Muscle of arm (tissue), 12 donors: ENCODE measurements around the gene MACROD2. TPM values are rescaled to one million over a fixed set of nuclear protein-coding genes. Genes with fewer than 3 reads are reported as not detected.

Experiments used
- DNase-seq: peaks from one replicate; pipeline ENCODE4 v3.0.0-alpha.2; 2013
- polyA plus RNA-seq, 12 donors: library from polyadenylated mRNA; unstranded; fragments of 120-200 nt; gene quantifications; one replicate each; pipeline ENCODE4 v1.2.1, GENCODE V29; 2013; ENCODE audit not compliant: insufficient read length in 12 of 12

The MACROD2 gene
- polyA plus RNA-seq, 12 donors, result 2.7 to 19.1 (median 4.0) TPM; not detected in 1

DNA sequence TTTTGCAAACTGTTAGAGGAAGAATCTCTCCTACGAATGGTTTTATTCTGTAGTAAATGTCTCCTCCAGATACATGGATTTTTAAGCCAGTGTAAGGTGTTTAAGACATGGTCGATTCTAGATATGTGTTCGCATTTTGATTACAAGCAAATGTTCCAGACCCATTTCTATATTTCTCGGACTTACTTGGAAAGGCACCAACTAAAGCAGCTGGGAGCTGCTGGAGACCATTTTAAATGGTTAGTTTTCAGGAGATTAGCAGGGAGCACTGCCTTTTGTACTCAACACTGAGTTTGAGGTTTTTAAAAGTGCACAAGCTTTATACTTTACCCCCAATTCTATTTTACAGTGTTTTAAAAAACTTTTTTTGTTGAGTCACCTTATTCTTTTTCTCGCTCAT, 1720.9 kb downstream of the MACROD2 start:
- DNase-seq, result peak; percentile 34

DNA sequence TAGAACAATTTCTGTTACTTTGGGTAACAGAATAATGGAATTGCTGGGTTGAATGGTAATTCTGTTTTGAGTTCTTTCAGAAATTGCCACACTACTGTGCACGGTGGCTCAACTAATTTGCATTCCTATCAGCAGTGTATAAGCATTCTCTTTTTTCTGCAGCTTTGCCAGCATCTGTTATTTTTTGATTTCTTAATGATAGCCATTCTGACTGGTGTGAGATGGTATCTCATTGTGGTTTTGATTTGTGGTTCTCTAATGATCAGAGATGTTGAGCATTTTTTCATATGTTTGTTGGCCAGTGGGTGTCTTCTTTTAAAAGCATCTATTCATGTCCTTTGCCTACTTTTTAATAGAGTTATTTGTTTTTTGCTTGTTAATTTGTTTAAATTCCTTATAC, 1731.1 kb downstream of the MACROD2 start:
- no peak for DNase-seq

DNA sequence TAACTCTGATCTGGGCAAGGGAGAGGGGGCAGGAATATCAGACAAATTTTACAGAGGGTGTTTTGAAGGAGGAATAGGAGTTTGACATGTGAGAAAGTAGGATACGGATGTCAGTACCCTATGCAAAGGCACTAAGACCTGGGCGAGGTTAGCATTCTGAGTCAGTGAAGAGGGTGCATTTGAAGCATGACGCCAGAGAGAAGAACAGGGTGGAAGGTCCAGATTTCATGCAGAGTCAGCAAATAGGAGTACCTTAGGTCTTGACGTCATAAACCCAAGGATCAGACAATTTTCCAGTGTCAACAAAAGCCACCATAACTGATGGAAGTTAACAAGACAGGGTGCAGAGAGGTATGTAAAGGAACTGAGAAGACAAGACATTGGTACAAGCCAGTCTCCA, 1738.7 kb downstream of the MACROD2 start:
- no peak for DNase-seq

- no peak for DNase-seq
Observed at GRCh38 chr20:15739035-15739434, 1743.7 kb downstream of the MACROD2 start.

- DNase-seq, result no peak
Observed at GRCh38 chr20:15740046-15740775, 1744.9 kb downstream of the MACROD2 start.

- no peak for DNase-seq
Observed at GRCh38 chr20:15742087-15742486, 1746.8 kb downstream of the MACROD2 start.

- no peak for DNase-seq
Observed at GRCh38 chr20:15742627-15743026, 1747.3 kb downstream of the MACROD2 start.

GRCh38 chr20:15756002-15756753, 1760.9 kb downstream of the MACROD2 start:
- no peak for DNase-seq

DNA sequence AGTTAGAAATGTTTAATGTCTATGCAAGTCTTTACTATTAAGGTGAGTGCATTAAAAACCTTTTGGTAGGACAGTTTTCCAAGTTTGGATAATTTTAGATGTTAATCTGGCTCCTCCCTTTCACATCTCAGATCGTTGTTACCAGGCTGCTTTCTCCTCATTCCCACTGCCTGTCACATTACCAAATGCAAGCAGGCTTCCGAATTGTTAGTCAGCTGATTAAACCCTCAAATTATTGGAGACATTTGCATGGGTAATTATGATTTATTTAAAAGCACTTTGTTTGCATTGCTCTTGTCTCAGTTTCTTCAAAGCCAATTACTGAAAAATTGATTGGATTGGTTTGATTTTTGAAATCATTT, 1761.4 kb downstream of the MACROD2 start:
- no peak for DNase-seq

GRCh38 chr20:15759594-15759993, 1764.3 kb downstream of the MACROD2 start:
- DNase-seq, result peak; percentile 35

DNA sequence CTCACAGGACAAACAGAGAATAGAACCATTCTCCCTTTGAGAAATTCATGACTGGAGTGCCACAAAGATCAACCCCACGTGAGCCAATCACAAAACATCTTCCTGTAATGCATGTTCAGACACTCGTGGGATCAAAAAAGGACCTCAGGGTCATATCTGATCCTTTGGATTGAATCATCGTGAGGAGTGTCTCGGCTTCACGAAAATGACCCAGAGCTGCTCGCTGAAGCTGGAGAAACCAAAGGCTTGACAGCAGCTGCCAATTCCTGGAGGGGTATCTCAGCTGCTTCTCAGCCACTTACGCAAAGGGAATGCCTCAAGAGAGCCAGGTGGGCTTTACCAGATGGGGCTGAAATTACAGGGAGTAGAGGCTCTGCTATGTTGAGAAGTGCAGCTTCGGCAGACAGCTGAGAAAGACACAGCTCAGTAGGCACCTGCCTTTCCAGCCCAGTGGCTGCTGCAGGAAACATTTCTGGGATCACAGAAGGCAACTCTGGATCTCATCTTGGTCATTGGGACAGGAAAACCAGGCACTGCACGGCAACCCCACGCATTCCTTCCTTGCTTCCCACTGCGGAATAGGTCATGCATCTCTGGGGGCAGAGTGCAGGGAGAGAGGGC, 1764.8 kb downstream of the MACROD2 start:
- DNase-seq, result peak; percentile 29

- no peak for DNase-seq
Observed at GRCh38 chr20:15763366-15763765, 1768.0 kb downstream of the MACROD2 start.

- DNase-seq, result peak; percentile 9
Observed at GRCh38 chr20:15767586-15767985, 1772.3 kb downstream of the MACROD2 start.

DNA sequence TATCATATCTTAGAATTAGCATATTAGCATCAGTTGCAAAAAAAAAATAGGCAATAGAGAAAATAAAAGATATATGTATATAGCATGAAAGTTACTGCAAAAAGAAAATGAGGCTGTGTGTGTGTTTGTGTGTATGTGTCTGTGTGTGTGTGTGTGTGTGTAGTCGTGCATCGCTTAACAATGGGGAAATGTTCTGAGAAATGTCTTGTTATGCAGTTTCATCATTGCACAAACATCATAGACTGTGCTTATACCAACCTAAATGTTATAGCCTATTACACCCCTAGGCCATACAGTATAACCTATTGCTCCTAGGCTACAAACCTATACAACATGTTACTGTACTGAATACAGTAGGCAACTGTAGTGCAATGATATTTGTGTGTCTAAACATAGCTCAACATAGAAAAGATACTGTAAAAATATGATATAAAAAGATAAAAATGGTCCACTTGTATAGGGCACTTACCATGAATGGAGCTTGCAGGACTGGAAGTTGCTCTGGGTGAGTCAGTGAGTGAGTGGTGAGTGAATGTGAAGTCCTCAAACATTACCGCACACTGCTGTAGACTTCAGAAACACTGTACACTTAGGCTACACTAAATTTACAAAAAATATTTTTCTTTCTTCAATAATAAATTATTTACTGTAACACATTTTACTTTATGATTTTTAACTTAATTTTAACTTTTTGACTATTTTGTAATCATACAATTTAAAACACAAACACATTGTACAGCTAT, 1772.9 kb downstream of the MACROD2 start:
- DNase-seq, result no peak

DNA sequence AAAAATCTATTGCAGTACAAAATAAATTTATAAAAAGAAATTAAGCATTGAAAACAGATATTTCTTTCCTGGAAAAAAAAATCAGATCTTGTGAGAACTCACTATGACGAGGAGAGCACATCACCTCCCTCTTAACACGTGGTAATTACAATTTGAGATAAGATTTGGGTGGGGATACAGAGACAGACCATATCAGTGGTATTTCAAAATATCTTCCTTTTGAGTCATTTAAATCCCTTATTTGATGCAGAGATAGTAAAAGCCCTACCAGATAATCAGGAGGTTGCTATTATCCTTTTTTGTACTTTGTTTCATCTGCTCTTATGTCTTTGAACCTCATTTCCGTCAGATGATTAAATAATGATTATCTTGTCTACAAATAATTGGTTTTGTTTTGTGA, 1777.5 kb downstream of the MACROD2 start:
- DNase-seq, result no peak

- DNase-seq, result no peak
Observed at GRCh38 chr20:15774926-15775325, 1779.6 kb downstream of the MACROD2 start.

- DNase-seq, result no peak
Observed at GRCh38 chr20:15776770-15777466, 1781.6 kb downstream of the MACROD2 start.

DNA sequence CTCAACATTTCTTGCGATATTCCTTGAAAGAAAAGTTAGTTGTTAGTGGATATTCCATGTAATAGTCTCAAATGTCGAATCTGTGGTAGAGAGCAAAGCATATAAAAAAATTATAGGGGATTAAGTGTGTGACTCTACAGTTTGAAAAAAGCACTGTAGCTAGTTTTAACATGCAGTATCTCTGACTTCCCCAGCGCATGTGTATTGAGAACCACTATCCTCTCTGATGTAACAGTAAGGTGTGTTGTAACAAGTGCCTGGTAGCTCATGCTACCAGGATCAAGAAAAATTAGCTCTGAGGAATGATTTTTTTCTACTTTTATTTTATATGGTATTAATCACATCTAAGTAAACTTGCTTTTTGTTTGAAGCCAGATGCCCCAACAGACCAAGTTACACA, 1788.7 kb downstream of the MACROD2 start:
- no peak for DNase-seq

DNA sequence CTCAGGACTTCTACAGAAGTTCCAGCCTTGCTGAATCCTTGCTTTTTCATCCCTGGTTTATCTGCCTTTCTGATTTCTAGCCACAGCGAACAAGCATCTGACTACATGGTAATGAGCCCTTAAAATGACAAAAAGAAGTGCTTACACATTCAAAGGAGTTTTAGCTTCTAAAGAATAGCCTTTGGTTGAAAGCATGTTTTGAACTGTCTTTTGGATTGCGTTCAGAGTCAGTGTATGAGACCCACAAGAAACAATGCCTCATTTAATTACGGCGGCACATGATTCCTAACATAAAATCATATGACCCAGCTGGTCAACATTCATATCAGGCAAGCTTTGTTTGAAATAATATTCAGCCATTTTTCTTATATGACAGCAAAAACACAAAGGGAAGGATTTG, 1793.8 kb downstream of the MACROD2 start:
- no peak for DNase-seq

DNA sequence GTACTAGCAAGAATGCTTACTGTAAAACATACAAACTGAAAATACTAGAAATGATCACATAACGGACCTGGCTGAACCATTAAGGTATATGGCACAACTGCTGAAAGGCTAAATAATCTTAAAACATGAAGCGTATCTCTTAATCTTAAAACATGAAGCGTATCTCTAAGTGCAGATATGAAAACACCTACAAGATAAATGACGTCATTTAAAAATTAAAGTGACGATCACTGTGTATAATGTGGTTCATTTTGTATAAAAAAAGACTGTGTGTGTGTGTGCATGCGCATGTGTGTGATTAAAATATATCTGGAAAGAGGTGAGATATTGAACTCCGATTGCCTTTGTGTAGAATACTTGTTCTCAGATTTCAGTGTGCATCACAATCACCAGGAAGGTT, 1797.5 kb downstream of the MACROD2 start:
- DNase-seq, result no peak

DNA sequence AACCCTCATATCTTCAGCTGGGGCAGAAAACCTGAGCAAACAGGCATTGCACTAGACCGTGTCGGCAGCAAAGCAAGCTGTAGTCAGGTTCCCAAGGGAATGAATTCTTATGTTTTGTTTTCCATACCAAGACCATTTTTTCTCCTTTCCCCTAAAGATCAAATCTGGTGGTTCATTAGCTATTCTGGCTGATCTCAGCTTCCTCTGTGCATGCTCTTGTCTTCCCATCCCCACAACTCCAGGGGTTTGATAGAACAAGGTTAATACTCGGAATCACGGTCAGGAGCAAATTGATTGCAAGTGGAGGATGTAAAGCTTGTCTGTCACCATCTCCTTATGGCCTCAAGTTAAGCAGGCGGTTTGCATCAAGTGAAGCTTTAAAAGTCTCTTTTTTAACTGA, 1799.1 kb downstream of the MACROD2 start:
- no peak for DNase-seq
